ENCODE data around the gene DAP. TPM values are rescaled to one million over a fixed set of nuclear protein-coding genes. Genes with fewer than 3 reads are reported as not detected.

The DAP gene
- total RNA-seq, 1 experiment from 2014 or later: 47.2 TPM

DNA sequence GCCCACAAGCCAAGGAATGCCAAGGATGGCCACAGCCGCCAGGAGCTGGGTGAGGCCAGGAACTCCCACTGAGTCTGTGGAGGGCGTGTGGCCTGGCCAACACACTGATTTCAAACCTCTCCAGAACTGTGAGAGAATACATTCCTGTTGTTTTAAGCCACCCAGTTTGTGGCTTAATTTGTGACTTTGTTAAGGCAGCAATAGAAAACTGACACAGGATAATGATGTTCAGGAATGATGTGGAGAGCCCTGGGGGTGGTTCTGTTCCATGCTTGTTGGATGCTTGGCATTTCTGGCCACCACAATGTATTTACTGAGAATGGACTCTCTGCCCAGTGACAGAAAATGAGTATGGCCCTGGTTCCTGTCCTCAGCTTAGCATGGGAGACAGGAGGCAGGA is 82.8 kb downstream of the DAP start:
- Histone ChIP-seq H3K4ac (ENCODE audit: low read depth, low read length) (no peak overlapping the region), H2AFZ (ENCODE audit: low read length) (no peak overlapping the region), H3K4me2 (ENCODE audit: insufficient read depth, insufficient read length, low read length) (no peak overlapping the region), H3K56ac (ENCODE audit: insufficient read length, low read depth, low read length) (no peak overlapping the region), H2BK5ac (ENCODE audit: insufficient read length, low read length) (no peak overlapping the region), H2BK12ac (ENCODE audit: insufficient read length, low read depth, low read length) (no peak overlapping the region), H2BK15ac (ENCODE audit: low read depth, low read length) (no peak overlapping the region), H3K18ac (ENCODE audit: insufficient read length, low read depth, low read length) (no peak overlapping the region), H4K20me1 (ENCODE audit: control insufficient read depth, insufficient read depth, insufficient read length) (no peaks in the 10 kb centered on the region), H3T11ph (ENCODE audit: low read length) (no peak overlapping the region), H3K79me1 (ENCODE audit: insufficient read depth, low read depth, low read length, poor library complexity, severe bottlenecking) (no peaks in the 10 kb centered on the region), H3K23me2 (ENCODE audit: insufficient read length, low read depth, low read length, poor library complexity, severe bottlenecking) (no peaks in the 10 kb centered on the region), H4K91ac (ENCODE audit: insufficient read length, low read depth, low read length) (no peak overlapping the region), H3K14ac (ENCODE audit: insufficient read depth, low read length) (no peak overlapping the region), H3K4me1 (ENCODE audit: insufficient read depth, low read length) (no peaks in the 10 kb centered on the region), H3K79me2 (ENCODE audit: insufficient read depth, low read length) (no peaks in the 10 kb centered on the region), H3K9ac (ENCODE audit: extremely low read depth, insufficient read length, low read length) (no peak overlapping the region), H4K5ac (ENCODE audit: insufficient read length, low read depth, low read length) (no peak overlapping the region), H3K27ac (ENCODE audit: insufficient read length, low read depth, low read length) (no peak overlapping the region), H3K27me3 (ENCODE audit: insufficient read depth, low read length) (no peaks in the 10 kb centered on the region), H4K8ac (replicated peaks; ENCODE audit: insufficient read length, low read depth, low read length) (no peak overlapping the region), H3K23ac (ENCODE audit: insufficient read length, low read depth, low read length) (no peak overlapping the region), H3K9me3 (ENCODE audit: control insufficient read depth, low read depth, low read length) (no peaks in the 10 kb centered on the region), H2BK120ac (ENCODE audit: low read depth, low read length, poor library complexity, severe bottlenecking) (no peak overlapping the region), H2AK5ac (ENCODE audit: insufficient read length, low read length) (no peak overlapping the region), H2BK20ac (ENCODE audit: low read depth, low read length, poor library complexity, severe bottlenecking) (no peak overlapping the region)
- DNase-seq: no peak
- no peak overlapping the region for H3K4me3 Mint-ChIP-seq
- TF ChIP-seq CTCF (conservative IDR thresholded peaks at IDR 0.05): no peak
- peaks cover 2 to 3% of the 10 kb centered on the region in 2 experiments; a peak in 2 of 4 replicates for H3K4me1 Mint-ChIP-seq
- peaks cover 0 to 5% of the 10 kb centered on the region in 2 experiments; a peak in 1 of 5 replicates for H3K9me3 Mint-ChIP-seq
- WGBS (ENCODE audit: extremely low coverage, insufficient read length, low lambda C conversion rate): no CpG with 5 or more reads among the region's 2 CpGs
- peaks cover 17% of the 10 kb centered on the region for H3K27me3 Mint-ChIP-seq (ENCODE audit: low read depth)
- no peak overlapping the region for H3K27ac Mint-ChIP-seq
- H3K36me3 Mint-ChIP-seq (ENCODE audit: insufficient read depth in 1 of 3, low read depth in 3 of 3): peaks cover 8 to 40% (median 37%) of the 10 kb centered on the region in 3 experiments; a peak in 6 of 7 replicates

Data from H9 (cell line).